Measurements from ENCODE around the gene PARVG.

The PARVG gene

DNA sequence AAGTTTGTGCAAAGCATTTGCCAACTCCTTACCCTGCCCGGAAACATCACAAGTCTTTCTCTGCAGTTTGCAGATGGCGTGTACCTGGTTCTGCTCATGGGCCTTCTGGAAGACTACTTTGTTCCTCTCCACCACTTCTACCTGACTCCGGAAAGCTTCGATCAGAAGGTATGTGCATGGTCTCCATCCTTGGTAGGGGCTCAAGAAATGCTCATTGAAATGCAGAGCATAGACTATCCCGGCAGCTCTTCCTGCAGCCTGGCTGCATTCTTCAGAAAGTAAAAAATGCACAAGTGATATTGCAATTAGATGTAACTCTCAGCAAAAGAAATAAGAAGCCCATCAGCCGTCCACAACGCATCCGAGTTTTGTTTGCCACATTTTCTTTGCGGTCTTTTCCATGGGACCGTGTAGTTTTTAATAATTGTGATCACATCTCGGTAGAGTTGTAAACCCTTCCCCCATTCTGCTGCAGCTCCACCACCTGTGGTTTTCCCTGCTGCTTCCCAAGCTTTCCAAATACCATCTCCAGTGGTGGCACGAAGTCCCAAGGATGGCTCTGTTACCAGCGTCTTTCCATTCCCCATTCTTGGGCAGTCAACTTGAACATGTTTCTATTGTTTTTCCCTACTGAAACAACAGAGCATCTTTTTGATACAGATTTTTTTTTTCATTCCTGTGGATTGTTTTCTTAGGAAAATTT lies 22.7 kb upstream of the PARVG start:
- no peak for DNase-seq

DNA sequence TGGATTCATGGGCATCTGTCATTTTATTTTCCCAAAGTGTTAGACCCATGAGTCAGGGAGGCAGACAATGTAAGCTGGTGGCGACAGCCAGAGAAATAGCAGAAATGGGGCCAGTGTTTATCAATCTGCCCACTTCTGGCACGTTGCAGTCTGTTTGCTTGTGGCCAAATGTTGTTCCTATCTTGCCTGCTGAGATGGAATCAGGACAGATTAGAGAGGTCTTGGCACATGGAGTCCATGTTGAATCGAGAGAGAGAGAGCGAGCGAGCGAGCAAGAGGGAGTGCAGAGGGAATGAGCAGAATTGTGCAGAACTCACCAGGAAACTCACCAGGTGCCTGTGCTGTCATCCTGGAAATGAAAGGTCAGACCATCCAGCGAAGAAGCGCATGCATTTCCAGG lies 21.9 kb upstream of the PARVG start:
- no peak for DNase-seq

DNA sequence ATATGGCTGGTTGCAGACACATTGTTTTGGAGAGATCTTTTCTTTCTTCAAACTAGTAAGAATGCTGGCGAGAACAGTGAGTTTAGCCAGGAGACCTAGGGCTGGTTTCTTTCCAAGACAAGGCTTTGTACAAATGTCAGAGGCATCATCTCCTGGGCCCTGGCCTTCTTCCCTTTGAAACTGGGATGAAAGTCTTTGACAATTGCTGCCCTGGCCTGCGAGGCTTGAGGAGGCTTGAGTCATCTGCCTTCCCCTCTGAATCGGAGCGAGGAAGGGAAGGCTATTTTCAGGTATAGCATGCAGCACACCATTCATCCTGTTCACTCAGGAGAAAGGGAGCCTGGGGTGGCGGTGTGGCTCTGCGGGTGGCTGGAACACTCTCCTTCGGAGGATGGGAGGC lies 21.5 kb upstream of the PARVG start:
- DNase-seq = no peak

DNA sequence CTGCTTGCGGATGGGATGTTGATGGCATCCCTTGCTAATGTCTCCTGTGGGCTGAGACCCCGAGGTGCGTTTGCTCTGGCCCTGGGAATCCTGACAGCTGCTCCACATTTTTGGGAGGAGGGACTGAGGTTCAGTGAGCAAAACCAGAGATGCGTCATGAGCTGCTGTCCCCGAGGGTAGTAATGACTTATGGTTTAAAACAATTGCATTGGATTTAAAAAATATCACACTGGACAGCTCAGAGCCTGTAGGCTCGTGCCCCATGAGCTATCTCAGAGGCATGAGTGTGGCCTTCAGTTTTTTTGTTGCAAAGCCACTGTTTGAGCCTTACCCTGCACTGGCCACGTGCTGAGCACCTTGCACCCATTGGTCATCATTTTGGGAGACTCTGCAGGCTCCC lies 20.9 kb upstream of the PARVG start:
- no peak for DNase-seq

DNA sequence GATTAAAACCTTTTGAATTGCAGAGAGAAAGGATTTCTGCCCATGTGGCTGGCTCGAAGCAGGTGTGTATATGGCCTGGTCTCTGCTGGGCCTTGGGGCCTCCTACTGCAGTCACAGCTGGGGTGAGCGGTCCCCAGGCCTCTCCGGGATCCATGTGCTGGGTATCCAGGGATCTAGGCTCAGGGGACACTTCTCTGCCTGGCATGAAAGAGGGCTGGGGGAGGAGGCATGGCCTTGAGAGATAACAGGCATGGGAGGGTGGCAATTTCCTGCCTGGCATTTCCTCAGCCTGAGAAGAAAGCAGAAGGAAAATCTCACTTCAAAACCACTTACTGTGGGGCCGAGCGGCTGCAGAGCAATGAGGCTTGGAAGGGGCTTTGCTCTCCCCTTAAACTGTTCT lies 20.3 kb upstream of the PARVG start:
- peak; percentile 32 to 34 for DNase-seq

DNA sequence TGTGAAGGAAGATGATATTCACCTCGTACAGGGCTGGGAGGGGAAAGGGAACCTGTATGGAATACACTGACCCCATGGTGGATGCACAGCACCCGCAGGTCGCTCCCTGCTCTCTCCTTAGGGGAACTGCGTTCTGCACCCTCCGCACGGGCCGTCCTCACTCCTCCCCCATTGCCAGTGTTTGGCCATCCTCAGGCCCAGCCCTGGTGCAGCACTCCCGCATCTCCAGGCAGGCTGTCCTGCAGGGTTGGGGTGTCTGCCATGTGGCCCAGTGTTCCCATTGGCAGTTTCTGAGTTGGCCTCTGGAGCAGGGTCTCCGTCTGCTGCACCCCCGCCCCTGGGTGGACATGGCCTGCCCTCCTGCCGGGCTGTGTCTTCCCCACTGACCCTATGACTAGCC lies 19.1 kb upstream of the PARVG start:
- no peak for DNase-seq

DNA sequence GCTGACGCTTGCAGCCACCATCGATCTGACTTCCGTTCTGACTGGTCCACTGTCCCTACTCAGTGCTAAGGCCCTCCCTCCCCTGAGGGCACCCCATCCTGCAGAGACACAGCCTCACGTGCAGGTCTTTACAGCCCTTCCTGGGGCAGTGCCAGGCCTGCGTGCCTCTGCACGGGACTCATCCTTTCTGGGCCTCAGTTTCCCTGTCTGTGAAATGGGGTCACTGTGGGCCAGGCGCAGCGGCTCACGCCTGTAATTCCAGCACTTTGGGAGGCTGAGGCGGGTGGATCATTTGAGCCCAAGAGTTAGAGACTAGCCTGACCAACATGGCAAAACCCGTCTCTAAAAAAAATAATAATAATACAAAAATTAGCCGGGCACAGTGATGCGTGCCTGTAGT lies 17.8 kb upstream of the PARVG start:
- no peak for DNase-seq

DNA sequence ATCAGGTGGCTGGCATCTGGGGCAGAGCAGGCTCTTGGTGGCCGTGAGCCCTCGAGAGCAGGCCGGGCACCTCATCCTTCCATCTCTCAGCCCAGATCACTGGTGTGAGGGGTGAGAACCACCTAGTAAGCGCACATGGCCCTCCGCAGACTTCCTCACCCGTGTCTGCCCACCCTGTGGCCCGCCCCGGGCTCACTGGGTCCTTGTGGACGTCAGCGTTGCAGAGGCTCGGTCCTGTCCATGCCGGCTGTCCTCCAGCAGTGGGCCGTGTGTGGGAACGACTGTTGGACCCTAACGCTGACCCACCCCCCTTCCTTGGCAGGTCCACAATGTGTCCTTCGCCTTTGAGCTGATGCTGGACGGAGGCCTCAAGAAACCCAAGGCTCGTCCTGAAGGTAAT lies 17.2 kb upstream of the PARVG start:
- DNase-seq = no peak

DNA sequence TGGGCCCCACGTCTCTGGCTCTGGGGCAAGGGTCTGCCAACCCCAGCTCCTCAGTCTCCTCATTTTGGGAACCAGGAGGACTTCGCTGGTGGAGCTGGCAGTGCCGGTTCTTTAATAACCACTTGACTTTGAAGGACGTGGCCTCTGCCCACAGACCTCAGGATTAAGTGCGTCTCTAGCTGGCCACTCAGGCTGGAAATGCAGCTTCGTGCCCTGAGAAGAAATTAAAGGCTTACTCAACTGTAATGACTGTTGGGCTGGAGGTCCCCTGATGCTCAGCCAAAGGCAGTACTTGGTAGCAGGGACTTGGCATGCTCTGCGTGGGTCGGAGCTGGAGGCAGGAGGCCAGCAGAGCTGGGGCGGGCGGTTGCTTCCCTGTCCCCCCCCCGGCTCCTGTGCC lies 16.7 kb upstream of the PARVG start:
- no peak for DNase-seq

DNA sequence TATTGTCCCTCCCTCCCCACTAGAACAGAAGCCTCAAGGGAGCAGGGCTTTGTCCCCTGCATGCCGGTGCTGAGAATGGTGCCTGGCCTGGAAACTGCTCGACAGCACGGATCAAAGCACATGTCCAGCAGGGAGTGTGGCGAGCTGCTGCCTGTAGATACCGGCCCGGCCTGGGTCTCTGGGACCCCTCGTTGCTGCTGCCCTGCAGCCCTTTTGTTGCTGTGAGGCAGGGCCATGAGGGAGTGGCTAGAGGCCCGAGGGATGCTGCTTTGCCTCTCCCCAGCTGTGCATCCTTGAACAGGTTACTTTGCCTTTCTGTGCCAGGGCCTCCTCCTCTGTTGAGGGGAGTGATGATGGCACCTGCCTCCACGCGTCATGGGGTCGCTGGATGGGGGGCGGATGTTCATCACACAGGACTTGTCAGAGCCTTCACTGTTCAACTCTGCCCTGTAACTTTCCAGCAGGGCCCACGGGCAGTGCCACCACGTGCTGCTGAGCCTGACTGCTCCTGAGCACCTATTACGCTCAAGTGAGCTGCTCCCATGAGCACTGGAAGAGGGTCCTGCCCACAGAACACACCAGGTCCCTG lies 15.3 kb upstream of the PARVG start:
- no peak for DNase-seq

DNA sequence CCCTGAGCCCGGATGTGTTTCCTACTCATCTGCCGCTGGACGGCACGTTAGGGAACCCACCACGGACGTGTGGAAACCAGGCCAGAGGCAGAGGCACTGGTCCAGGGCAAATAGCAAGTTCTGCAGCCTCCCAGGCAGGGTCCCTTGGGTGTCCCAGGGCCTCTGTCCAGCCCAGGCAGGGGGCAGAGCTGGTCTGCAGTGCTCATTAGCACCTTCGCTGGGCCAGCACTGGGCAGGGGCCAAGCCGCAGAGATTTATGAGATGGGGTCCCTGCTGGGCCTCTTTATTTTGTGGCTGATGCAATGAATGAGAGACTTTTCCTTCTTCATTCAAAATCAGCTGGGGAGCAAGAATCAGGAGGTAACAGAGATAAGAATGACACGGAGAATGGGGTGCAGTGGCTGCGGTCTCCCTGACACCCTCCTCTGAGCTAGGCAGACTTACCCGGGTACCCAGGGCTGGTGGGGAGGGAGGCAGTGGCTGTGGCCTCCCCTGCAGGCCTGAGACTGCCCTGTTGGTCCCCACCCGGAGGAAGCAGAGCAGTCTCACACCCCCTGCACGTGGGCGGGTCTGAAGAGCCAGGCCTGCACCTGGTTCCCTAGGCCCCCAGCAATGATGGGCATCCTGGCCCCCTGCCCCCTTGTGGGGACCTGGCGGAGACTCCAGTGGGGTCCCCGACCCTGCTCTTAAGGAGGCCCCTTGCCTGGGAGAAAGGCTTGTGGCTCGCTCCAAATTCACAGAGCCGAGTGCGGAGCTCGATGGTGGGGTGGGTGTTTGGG lies 14.0 kb upstream of the PARVG start:
- DNase-seq = no peak

DNA sequence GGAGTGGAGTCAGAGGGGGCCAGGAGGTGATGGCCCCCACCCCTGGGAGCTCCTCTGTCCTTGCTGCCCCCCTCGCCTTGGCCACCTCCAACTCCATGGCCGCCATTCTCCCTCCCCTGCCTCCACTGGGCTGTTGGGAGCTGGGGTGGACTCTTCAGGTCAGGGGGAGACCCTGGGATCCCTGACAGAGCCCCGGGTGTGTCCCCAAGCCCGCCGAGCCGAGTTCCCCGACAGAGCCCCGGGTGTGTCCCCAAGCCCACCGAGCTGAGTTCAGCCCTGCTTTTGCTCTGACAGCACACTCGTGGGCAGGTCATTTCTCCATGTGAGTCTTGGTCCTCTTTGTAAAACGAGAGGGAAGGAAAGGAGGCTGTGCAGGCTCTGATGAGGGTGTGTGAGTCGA lies 13.2 kb upstream of the PARVG start:
- DNase-seq = no peak

DNA sequence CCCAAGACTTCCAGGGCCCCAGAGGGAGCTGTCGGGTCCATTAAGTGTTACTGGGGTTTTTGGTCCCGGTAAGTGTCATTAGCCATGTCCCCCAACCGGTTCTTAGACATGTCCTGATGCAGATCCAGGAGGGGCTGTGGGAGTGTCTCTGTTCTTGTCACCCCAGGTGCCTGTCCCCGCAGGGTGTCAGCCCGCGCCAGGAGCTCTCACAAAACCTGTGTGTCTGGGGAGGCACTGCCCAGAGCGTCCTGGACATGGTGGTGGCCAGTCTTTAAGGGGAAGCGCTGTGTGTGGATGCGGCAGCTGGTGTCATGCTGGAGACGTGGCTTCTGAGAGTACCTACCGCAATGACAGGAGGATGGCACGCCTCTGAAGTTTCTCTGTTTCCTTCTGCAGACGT lies 12.5 kb upstream of the PARVG start:
- no peak for DNase-seq

DNA sequence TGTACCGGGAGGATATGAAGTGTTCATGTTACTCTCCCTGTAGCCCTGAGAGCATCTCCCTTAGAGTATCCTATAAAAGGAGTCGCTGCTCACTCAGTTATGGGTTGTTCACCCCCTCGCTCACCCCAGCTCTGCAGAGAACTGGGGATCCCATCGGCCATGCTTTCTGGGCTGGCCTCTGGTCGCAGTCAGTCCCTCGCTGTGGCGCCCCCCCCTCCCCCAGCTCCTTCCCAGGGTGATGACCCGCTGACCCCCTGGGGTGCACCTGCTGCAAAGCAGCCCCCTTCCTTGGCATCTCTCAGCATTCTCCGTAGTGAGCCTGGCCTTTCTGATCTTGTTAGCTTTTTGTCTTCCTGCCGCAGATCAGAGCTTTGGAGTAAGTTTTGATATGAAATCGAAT lies 10.3 kb upstream of the PARVG start:
- DNase-seq = no peak

DNA sequence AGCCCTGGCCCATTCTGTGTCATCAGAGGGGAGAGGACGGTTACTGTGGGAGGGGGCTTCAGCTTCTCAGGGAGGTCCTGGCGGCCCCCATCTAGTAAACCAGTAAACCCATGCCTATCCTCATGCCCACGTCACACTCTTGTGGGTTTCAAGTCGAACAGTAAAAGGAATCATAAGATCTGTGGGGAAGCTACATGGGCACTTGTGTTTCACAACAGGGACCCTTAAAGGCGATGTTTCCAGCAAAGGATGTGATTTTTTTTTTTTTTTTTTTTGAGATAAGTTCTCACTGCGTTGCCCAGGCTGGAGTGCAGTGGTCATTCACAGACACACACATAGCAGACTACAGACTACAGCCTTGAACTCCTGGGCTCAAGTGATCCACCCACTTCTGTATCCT lies 9.2 kb upstream of the PARVG start:
- DNase-seq = no peak

DNA sequence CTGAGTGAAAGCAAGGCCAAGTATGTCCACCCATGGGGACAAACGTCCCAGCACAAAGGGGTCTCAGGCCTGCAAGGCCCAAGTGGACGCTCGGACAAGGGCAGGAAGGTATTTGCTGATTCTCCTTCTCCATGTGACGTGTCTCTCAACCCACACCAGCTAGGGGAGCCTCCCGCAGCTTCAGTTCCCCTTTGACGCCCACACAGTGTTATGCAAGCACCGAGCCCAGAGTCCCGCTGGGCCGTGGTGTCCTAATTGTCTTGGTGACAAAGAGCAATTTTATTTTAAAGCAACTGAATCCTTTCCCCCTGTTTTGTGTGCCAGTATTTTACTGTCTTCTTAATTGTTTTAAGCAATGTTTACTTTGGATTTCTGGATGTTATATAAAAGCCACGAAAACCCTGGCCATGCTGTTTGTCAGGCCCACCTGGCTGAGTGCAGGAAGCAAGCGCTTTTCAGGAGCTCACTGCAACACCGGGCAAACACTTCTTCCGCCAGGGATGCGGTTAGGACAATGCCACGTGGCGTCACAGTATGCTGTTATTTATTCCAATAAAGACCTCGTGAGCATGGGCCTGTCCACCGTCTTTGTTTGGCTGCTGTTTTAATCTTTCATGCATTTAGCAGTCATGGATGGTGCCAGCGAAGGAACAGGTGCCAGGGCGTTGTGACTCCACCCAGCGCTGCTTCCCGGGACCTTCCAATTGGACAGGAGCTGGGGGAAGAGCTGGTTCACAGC lies 8.2 kb upstream of the PARVG start:
- DNase-seq = peak; percentile 54 to 69

DNA sequence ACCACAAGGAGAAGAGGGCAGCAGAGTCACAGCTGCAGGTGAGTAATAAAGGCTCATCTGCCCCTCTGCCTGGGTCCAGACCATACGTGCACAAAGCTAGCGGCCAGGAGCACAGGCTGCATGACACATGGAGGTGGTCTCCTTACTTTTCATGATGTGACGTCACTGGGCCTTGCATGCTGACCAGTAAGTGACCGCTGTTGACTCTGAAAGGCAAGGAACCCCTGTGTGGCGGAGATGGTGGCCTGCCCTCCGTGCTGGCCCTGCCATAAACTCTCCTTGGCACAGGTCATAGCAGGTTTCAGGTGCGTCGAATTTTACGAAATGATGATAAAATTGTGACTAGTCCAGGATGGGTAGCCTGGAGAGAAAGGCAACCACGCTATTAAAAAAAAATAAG lies 7.6 kb upstream of the PARVG start:
- DNase-seq = no peak

DNA sequence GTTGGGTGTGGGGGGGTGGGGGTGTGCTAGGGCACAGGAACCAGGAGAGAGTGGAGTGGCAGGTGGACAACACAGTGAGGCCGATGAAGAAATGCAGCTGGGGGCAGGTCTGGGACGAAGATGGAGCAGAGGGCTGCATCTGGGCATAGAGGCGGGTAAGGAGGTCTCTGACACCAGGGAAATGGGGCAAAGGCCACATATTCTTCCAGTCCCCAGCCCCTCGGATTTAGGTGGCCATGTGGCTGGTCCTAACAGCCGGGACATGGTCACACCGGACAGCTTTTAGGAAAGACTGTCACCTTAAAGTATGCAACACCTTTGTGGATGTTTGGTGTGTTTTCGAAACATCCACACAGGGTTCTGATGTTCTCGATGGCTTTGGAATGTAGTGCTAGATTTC lies 5.0 kb upstream of the PARVG start:
- no peak for DNase-seq

DNA sequence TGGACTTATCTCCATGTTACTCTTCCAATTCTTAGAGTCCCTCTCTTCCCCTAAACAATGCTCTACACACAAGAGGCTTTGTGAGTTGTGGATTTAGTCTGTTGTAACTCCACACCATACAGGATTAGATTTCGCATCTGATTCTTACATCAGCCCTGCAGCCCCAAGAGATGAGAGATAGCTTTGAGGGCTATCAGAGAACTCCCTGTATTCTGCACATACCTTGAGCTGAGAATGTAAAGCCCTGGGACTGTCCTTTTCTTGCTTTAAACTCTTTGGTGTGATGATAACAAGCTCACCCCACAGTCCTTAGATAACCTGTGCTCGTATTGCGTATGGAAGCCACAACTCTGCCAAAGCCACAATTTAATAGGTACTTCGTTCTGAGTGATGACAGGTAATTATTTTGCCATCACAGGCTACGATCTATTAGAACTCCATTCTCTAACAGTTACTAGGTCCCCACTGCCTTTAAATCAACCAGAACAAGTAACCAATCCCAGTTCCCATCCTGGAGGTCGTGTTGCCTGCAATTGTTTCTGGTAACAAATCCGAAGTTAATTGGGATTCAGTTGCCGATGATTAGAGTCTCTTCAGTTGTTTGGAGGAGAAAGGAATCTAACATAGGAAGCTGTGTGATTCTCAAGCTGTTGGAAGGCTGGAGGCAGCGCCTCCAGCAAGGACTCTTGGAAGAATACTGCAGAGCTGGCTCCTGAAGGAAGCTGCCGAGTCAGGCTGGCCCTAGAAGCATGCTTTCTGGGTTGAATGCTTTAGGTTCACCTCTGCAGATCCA lies 1.3 kb upstream of the PARVG start:
- no peak for DNase-seq

DNA sequence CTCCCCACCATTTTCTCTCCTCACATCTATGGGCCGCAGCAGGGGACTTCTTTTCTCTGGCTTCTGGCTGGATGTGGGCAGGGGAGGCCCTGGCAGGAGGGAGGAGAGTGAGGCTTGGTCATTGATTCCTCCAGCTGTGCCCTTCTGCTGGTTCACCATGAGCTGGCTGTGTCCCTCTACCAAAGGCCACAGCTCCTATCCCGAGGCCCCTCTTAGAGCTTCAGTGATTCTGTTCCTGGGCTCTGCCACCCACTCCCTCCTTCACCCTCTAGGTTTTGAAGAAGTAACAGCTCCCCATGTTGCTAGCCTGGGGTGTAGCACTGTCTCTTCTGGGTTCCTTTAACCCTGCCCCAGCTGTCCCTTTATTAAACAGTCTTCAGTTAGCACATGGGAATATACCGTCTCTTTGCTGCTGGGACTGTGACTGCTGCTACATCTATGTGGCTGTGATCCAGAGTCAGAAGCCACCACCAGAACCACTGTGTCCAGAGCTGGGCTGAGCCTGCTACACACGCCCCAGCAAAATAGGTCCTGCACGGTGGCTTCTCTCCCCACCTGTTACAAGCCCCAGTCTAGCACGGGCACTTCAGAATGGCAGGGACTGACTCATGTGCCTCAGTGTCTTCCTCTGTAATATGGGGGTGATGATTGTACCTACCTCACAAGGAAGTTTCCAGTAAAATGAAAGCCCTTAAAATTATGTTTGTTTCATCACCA lies 578 bp upstream of the PARVG start:
- DNase-seq = peak in 1 of 2 experiments; percentile 17

DNA sequence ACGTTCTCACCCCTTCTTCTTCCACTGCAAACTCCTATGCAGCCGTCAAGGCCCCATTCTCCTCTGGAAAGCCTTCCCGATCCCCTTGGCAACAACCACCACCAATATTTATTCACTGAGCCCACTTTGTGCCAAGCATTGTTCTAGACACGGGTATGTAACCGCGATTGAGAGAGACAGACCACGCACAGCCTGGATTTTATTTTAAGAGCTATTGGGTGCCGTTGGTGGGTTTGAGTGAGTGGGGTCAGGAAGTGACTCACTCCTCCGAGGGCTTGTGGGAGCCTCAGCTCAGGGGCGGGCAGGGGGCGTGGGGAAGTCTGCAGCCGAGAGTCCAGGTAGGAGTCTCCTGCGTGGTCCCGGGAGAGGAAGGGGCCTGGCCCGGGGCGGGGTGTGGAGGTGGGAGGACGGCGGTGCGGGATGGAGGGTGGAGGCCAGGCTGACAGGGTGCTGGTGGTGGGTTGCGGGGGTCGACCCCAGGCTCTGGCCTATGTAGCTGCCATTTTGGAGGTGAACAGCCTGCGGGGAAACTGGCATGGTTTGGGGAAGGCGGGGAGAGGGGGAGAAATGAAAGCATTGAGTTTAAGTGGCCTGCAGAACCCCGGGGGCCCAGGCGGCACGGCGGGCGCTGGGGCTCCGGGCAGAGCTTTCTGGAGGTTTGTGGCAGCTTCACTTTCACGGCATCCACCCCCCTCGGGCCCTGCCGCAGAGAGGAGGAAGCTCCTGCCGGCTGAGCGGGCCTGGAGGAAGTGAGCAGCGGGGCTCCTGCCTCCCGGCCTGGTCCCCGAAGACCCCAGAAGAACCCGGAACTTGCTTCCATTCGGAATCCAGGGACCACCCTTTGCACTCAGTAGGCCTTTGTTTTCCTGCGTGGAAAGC lies 547 bp downstream of the PARVG start:
- DNase-seq = peak; percentile 62 to 74

All from Kasumi-1 (cell line).